ENCODE results near the gene SCGB1D1. TPM values are rescaled to one million over a fixed set of nuclear protein-coding genes. Genes with fewer than 3 reads are reported as not detected.

Gene SCGB1D1
- total and polyA plus RNA-seq, 2 of the 8 experiments (the other 6 are each of a cell fraction or from before 2014, with no cell fraction given): not detected

DNA sequence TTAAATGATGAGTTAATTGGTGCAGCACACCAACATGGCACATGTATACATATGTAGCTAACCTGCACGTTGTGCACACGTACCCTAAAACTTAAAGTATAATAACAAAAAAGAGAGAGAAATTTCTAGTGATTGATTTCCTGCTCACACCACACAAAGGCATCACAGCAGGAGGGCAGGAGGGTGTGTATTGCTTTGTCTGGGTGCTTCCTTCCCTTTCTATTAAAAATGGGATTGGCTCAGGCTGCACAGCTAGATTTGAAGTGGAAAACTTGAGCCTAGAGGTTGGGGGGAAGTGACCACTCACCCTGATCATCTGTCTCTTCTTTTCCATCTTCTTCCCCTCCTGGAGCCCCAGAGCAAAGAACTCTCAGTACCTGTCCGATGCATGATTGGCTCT, 51.1 kb downstream of the SCGB1D1 start (continued):
- no peak for TF ChIP-seq SIN3A (conservative IDR thresholded peaks at IDR 0.05 in 1 of 2, IDR thresholded peaks at IDR 0.05 in 1 of 2; ENCODE audit: low read depth in 1 of 2, low read length in 2 of 2)
- TF ChIP-seq TEAD4 (IDR thresholded peaks at IDR 0.05; ENCODE audit: low read depth, low read length): no peak
- TF ChIP-seq RFX5 (IDR thresholded peaks at IDR 0.05; ENCODE audit: borderline replicate concordance, low read depth, low read length): no peak
- TF ChIP-seq SUZ12 (IDR thresholded peaks at IDR 0.05; ENCODE audit: low read length): no peak
- TF ChIP-seq, protein P1, sequence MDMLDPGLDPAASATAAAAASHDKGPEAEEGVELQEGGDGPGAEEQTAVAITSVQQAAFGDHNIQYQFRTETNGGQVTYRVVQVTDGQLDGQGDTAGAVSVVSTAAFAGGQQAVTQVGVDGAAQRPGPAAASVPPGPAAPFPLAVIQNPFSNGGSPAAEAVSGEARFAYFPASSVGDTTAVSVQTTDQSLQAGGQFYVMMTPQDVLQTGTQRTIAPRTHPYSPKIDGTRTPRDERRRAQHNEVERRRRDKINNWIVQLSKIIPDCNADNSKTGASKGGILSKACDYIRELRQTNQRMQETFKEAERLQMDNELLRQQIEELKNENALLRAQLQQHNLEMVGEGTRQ (IDR thresholded peaks at IDR 0.05; ENCODE audit: low read length): no peak
- no peak for TF ChIP-seq HDAC2 (IDR thresholded peaks at IDR 0.05; ENCODE audit: borderline replicate concordance in 1 of 2, low read depth in 2 of 2, low read length in 2 of 2)

All from H1 (cell line).